ENCODE measurements around the gene DNAJC19.

The DNAJC19 gene

GRCh38 chr3:180959691-180960090 lies 29.8 kb downstream of the DNAJC19 start:
- no peak for DNase-seq

GRCh38 chr3:180947761-180948390 lies 41.7 kb downstream of the DNAJC19 start:
- no peak for DNase-seq

GRCh38 chr3:180940826-180941225 lies 48.7 kb downstream of the DNAJC19 start:
- no peak for DNase-seq

GRCh38 chr3:180934638-180935037 lies 54.9 kb downstream of the DNAJC19 start:
- peak; percentile 9 for DNase-seq
